Ureter (tissue), 1 donor: ENCODE data around the gene GNA15. TPM values are rescaled to one million over a fixed set of nuclear protein-coding genes. Genes with fewer than 3 reads are reported as not detected.
"Not testable (repeated sequence)": the region's sequence is repeated elsewhere in the genome, so short reads cannot be mapped to it uniquely, and the experiment has no call there.

ENCODE experiments used
- DNase-seq: peaks from one replicate; pipeline ENCODE4 v3.0.0-alpha.2; 2020; ENCODE audit warnings: low spot score
- total RNA-seq: library from RNA; stranded (reverse); gene quantifications from one replicate; pipeline ENCODE4 v1.2.4, GENCODE V29; 2023
- donor health status: DM: yes; HTN: yes; CAD: no.

Gene GNA15
- total RNA-seq, 1 donor from 2014 or later = 28.5 TPM

DNA sequence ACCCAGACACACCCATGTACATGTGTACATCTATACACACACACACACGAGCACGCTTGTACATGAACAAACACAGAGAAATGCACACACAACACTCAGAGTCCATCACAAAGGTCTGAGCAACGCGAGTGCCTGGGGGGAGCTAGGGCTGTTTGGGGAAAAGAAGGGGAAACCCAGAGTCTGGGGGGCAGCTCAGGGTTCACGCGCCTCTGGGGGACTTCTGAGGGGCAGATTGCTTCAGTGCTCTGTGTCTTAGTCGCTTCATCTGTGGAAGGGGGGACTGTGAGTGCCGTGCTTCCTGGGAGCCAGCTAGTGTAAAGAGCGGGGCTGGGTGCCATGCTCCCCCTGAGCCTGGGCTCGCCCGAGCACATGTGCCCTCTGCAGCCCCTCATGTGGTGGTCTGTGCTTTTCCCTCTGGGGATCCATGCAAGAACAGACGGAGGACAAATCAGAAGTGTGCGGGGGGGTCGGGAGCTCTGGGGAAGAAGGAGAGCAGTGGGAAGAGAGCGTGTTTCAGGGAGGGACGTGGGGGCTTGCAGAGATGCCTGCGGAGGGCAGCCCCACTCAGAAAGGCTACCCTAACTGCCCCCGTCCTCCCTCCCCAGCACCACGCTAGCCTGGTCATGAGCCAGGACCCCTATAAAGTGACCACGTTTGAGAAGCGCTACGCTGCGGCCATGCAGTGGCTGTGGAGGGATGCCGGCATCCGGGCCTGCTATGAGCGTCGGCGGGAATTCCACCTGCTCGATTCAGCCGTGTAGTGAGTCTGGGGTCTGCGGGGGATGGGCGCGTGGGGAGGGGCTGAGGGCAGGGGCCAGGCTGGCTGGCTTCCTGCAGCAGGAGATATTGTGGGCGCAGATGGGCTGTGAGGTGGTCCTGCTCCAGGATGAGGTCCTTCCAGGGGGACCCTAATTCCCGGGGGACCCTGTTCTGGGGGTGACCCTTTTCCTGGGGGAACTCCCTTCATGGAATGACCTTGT lies 14.0 kb downstream of the GNA15 start:
- DNase-seq = no peak

DNA sequence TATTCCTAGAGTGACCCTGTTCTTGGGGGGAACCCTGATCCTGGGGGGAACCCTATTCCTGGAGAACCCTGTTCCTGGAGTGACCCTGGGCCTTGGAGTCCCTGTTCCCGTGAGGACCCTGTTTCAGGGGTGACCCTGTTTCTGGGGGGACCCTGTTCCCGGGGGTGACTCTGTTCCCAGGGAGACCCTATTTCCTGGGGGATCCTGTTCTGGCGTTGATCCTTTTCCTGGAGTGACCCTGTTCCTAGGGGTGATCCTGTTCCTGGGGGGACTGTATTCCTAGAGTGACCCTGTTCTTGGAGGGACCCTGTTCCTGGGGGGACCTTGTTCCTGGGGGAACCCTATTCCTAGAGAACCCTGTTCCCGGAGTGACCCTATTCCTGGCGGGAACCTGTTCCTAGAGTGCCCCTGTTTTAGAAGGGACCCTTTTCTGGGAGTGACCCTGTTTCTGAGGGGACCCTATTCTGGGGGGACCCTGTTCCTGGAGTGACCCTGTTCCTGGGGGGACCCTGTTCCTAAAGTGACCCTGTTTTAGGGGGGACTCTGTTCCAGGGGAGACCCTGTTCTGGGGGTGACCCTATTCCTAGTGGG lies 15.0 kb downstream of the GNA15 start:
- DNase-seq = no peak

DNA sequence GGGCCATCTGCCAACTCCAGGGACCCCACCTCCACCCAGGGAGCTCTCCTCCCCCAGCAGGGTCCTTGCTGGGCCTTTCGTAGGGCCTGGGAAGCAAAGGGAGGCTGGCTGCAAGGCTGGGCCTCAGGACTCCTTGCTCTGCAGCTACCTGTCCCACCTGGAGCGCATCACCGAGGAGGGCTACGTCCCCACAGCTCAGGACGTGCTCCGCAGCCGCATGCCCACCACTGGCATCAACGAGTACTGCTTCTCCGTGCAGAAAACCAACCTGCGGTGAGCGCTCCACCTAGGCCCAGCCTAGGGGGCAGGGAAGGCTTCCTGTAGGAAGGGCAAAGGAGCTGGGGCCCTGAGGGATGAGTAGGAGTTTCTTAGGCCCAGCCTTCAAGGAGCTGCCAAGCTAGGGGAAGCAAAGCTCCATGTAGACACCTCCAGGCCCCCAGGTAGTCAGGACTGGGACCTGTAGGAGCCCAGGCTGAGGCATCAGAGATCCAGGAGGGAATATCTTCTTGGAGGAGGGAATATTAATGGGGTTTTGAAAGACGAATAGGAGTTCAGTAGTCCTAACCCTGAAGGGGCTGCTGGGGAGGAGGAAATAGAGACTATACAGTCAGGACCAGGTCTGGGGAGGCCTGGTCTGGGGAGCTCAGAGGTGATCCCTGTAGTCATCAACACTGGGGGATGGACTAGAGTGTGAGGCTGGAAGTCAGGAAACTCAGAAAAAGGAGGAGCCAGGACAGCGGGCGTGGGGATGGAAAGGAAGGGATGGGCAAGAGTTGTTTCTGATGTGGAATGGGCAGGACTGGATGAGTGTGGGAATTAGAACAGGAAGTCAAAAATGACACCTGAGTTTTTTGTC lies 16.0 kb downstream of the GNA15 start:
- no peak for DNase-seq

DNA sequence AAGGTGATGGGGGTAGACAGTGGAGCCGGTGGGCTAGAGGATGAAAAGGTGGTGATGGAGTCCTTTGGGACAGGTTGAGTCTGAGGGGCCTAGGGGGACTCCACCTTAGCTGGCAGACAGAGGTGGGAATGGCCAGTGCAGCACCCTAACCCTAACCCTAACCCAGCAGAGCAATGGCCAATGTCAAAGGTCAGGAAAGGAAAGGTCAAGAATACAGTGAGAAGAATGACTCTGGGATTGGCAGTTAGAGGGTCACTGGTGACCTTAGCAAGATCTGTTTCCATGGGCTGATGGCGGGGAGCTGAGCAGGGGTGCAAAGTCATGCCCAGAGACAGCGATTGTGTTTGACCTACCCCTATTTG lies 16.6 kb downstream of the GNA15 start:
- no peak for DNase-seq

DNA sequence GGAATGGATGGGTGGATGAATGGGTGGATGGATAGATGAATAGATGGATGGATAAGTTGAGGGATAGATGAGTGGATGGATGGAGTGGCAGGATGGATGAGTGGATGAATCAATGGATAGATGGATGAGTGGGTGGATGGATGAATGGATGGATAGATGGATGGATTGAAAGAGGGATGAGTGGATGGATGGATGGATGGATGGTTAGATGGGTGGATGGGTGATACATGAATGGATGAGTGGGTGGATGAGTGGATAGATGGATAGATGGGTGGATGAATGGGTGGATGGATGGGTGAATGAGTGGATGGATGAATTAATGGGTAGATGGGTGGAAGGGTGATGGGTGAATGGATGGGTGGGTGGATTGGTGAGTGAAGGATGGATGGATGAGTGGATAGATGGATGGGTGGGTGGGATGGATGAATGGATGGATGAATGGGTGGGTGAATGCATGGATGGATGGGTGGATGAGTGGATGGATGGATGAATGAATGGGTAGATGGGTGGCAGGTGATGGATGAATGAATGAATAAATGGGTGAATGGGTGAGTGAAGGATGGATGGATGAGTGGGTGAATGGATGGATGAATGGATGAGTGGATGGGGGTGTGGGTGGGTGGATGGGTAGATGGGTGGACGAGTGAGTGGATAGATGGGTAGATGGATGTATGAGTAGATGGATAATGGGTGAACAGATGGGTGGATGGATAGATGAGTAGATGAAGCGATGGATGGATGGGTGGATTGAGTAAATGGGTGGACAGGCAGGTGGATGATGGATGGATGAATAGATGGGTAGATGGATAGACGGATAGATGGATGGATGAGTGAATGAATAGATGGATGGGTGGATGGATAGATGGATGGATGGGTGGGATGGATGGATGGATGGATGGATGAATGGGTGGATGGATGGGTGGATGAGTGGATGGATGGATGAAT lies 17.7 kb downstream of the GNA15 start:
- DNase-seq = no peak

DNA sequence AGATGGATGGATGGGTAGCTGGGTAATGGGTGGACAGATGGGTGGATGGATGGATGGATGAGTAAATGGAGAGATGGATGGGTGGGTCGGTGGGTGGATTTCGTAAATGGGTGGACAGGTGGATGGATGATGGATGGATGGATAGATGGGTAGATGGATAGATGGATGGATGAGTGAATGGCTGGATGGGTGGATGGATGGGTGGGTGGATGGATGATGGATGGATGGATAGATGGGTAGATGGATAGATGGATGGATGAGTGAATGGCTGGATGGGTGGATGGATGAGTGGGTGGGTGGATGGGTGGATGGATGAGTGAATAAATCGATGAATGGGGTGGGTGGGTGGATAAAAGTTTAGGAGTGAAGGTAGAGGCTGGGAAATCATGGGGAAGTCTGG lies 18.6 kb downstream of the GNA15 start:
- DNase-seq = not testable (repeated sequence)

GRCh38 chr19:3154957-3155736 lies 19.3 kb downstream of the GNA15 start:
- peak; percentile 89 for DNase-seq

DNA sequence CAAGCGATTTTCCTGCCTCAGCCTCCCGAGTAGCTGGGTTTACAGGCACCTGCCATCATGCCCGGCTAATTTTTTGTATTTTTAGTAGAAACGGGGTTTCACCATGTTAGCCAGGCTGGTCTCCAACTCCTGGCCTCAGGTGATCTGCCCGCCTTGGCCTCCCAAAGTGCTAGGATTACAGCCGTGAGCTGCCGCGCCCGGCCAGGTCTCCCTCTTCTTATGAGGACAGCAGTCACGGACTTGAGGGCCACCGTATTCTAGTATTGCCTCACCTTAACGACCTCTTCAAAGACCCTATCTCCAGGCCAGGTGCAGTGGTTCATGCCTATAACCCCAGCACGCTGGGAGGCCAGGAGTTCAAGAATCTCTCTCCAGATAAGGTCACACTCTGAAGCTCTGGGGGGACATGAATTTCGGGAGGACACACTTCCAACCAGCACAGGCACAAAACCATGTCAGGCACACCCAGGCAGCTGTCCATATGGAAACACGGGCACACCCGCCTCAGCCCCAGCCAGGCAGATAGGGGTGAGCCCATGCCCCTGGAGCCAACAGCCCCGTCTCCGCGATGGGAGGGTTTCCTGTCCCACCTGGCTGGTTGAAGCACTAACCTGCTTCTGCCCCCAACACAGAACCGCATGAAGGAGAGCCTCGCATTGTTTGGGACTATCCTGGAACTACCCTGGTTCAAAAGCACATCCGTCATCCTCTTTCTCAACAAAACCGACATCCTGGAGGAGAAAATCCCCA lies 21.4 kb downstream of the GNA15 start:
- DNase-seq = no peak

- DNase-seq = no peak
Measured at GRCh38 chr19:3159565-3159964, 23.7 kb downstream of the GNA15 start.

GRCh38 chr19:3160219-3160618 lies 24.4 kb downstream of the GNA15 start:
- DNase-seq = no peak

DNA sequence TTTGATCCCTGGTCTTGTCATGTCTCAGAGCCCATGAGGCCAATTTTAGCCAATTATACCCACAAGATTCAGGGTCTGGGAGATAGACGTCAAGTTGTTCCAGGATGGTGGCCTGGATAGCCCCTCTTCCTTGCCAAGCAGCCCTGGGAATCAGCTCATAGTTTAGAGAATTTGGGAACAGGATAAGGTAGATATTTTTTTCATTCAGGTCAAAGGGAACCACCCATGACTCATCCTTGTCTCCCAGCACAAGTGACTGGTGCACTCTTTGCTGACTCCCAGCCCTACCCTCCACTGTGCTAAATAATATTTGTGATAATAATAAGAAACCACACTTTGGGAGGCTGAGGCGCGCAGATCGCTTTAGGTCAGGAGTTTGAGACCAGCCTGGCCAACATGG lies 25.6 kb downstream of the GNA15 start:
- DNase-seq = no peak

GRCh38 chr19:3162418-3163229 lies 26.8 kb downstream of the GNA15 start:
- DNase-seq = no peak

- DNase-seq = no peak
Measured at GRCh38 chr19:3163230-3163886, 27.5 kb downstream of the GNA15 start.

- no peak for DNase-seq
Measured at GRCh38 chr19:3163943-3164342, 28.1 kb downstream of the GNA15 start.

GRCh38 chr19:3167533-3168272 lies 31.9 kb downstream of the GNA15 start:
- no peak for DNase-seq

DNA sequence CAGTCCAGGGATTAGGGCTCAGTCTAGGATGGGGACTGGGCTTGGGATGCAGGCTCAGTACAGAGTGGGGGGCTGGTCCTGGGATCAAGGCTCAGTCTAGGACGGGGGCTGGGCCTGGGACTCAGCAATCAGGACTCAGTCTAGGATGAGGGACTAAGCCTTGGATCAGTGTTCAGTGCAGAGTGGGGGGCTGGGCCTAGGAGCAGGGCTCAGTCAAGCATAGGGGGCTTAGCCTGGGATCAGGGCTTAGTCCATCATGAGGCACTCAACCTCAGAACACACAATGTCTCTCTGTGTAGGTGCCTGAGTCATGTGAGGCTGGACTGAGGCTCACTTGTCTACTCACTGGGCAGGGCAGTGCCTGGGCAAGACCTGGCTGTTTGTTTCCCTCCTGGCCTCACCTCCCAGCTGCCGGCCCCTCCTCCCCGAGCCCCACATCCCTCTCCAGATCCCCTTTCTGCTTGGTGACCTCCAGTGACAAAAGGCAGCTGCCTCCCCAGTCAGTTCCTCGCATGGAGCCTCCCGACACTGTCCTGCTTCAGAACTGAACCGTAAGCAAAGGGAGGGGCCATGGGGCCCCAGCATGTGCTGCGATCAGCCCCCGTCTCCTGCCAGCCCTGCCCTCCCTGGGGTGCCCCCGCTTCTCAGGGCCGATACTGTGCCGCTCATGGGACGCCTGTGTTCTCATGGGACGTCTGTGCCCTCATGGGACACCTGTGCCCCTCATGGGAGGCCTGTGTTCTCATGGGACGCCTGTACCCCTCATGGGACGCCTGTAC lies 36.2 kb downstream of the GNA15 start:
- DNase-seq = no peak

- not testable (repeated sequence) for DNase-seq
Measured at GRCh38 chr19:3172673-3173000, 36.8 kb downstream of the GNA15 start.
